PC-9 (cell line): ENCODE data around the gene BRD3OS.

Experiments used
- CTCF ChIP-seq: fragments of 200-600 bp; sonication (generic); conservative IDR thresholded peaks from 2 replicates; pipeline ENCODE4 v1.6.1; 2017; ENCODE audit warnings: mixed run types, antibody characterized with exemption, mild to moderate bottlenecking, moderate library complexity
- EZH2 ChIP-seq: fragments of 200-600 bp; sonication (generic); IDR thresholded peaks from 2 replicates; pipeline ENCODE4 v1.8.0; 2017; ENCODE audit warnings: antibody characterized with exemption, low read depth

GRCh38 chr9:133975511-133975910, 49.8 kb upstream of the BRD3OS start:
- TF ChIP-seq CTCF, result no peak
- no peak for TF ChIP-seq EZH2
